GM12891 (cell line): ENCODE results near the gene PAQR5.

ENCODE experiments used
- POLR2A ChIP-seq: IDR thresholded peaks from 2 replicates; pipeline ENCODE4 v1.6.1; 2011; ENCODE audit warnings: low read depth, low read length, control low read depth
- POLR2AphosphoS5 ChIP-seq: IDR thresholded peaks from 2 replicates; pipeline ENCODE4 v1.6.1; 2011; ENCODE audit warnings: low read depth, low read length, control low read depth
- TAF1 ChIP-seq: IDR thresholded peaks from 2 replicates; pipeline ENCODE4 v1.6.1; 2011; ENCODE audit warnings: low read depth, low read length, control low read depth

DNA sequence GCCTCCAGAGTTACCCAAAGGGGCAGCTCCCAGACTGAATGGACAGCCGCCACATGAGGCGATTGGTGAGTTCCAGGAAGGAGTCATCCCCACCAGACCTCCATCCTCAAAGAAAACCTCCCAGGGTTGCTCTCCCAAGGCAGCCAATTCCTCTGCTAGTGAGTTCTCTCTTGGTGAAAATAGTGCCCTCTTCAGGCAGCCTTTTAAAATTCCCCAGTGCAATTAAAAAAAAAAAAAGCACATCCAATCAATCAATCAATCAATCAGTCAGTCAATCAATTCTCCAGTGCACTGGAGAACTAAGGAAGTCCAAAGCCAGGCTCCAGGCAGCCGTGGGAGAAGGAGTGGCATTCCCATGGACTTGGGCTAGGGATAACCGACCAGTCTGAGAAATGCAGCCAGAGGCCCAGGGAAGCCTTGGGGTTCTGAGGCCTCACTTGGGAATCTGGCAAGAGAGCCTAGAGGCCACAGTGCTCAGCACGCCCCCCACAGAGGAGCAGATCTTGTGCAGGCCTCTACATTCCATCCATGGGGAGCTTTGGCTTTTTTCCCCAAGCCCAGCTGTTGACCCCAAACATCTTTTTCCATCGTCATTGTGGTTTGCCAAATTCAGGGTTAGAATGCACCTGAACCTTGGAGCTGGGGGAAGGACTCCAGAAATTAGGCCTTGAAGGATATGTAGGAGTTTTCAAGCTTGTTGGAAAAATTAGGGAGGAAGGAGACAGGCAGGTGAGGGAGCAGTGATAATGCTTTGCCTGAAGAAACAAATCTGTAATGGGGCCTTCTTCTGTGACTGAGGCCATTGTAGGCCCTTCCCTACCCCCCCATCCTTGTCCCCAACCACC is 4.8 kb downstream of the PAQR5 start:
- TF ChIP-seq POLR2A: no peak
- no peak for TF ChIP-seq POLR2AphosphoS5
- no peak for TF ChIP-seq TAF1
